HG02852 (cell line): ENCODE results near the gene GDPD4.

Source experiments
- ATAC-seq: cut with Tn5 transposase; IDR thresholded peaks from one replicate; pipeline ENCODE4 v1.9.1; 2021; ENCODE audit warnings: mild to moderate bottlenecking, moderate library complexity; ENCODE audit not compliant: unreplicated experiment

The GDPD4 gene

DNA sequence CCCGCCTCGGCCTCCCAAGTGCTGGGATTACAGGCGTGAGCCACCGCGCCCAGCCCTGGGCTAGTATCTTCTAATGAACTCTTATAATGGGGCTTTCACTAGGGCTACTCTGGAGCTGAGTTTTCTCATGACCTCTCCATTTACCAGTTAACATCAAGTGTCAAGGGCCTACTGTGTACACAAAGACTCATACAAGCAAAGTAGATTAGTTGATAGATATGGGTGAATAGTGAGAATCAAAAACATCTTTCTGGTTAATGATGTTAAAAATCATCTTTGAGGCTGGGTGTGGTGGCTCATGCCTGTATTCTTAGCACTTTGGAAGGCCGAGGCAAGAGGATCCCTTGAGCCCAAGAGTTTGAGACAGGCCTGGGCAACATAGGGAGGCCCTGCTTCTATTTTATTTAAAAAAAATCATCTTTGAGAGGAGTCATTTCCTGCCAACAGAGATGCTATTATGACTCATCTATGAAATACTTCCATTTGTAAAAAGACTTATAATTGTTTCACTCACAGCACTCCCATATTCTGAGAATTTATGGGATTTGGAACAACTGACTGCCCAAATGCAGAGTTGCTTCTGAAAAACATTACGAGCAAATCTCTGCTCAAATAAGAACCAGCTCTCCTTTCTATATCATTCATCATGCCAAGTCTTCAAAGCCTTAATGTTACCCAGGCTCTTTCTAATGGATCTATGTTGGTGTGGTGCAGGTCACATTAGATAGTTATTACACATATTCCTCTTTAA lies 57.0 kb downstream of the GDPD4 start:
- ATAC-seq = no peak

DNA sequence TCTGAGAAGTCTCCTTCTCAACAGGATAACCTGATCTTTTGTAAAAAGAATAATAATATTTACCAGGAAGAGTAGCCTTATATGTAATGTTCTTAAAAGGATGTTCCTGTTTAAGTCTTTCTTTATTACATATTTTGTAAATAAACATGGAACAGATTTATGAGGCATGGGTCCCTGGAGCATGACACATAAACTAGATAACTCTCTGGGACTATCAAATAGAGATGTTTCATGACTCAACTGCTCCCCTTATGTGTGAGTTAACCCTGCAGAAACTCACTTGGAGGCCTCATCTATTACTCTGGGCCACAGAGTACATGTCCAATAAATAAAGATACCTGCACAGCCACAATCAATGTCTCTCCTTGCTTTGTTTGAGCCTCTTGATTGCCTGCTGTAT lies 64.6 kb downstream of the GDPD4 start:
- no peak for ATAC-seq

GRCh38 chr11:77233011-77233410 lies 68.5 kb downstream of the GDPD4 start:
- ATAC-seq = no peak

GRCh38 chr11:77232242-77232641 lies 69.2 kb downstream of the GDPD4 start:
- ATAC-seq = no peak

DNA sequence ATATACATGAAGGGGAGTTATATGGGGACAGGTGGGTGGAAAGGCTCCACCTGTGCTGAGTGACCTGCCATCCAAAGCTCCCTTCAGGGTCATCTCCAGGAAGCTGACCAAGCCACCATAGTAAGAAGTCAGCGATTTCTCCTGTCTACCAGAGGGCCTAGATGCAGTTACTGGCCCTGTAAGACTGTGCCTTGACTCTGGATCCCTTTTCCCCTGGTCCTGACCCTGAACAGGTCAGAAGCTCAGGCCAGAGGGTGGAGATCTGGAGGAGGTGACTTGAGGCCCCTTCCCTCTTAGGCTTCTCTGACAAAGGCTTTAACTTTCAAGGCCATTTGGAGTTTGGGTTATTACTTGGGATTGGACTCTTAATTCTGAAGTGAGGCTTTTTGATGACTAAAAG lies 69.7 kb downstream of the GDPD4 start:
- no peak for ATAC-seq

GRCh38 chr11:77230878-77231605 lies 70.4 kb downstream of the GDPD4 start:
- no peak for ATAC-seq

- no peak for ATAC-seq
Measured at GRCh38 chr11:77223797-77224196, 77.7 kb downstream of the GDPD4 start.

GRCh38 chr11:77217156-77217555 lies 84.3 kb downstream of the GDPD4 start:
- no peak for ATAC-seq

- no peak for ATAC-seq
Measured at GRCh38 chr11:77215106-77215505, 86.4 kb downstream of the GDPD4 start.

DNA sequence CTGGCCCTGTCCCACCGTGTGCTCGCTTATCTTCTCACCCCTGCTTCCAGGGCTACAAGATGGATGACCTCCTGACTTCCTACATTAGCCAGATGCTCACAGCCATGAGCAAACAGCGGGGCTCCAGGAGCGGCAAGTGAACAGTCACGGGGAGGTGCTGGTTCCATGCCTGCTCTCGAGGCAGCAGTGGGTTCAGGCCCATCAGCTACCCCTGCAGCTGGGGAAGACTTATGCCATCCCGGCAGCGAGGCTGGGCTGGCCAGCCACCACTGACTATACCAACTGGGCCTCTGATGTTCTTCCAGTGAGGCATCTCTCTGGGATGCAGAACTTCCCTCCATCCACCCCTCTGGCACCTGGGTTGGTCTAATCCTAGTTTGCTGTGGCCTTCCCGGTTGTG lies 86.9 kb downstream of the GDPD4 start:
- no peak for ATAC-seq

DNA sequence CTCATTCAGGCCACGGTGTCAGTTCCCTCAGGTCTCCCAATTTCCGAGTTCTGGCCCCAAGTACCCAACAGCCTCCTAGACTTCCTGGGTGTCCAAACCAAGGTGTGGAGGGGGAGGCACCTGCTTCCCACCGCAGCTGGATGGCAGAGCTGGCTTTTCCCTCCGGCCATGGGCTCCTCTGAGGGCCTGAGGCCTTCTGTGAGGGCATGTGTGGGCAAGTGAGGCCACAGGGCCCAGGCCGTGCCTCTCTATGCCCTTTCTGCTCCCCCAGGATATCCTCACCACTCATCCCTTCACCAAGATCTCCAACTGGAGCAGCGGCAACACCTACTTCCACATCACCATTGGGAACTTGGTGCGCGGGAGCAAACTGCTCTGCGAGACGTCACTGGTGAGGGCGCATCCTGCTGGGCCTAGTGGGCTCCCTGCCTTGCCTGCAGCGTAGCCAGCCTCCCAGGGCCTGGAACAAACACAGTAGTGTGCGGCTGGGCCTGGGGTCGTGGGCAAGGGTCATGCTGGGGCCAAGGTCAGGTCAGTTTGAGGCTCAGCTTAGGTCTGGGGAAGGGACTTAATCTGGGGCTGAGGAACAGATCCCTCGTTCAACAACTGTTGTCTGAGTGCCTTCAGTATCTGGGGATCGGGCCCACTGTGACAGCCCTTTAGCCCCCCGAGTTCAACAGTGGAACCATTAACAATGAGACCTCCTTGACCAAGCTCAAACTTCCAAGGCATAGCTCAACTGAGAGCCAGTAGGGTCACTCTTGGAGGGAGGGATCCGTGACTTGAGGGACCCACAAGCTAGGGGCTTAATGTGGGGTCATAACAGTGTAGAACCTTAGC lies 87.7 kb downstream of the GDPD4 start:
- no peak for ATAC-seq

- ATAC-seq = no peak
Measured at GRCh38 chr11:77213029-77213579, 88.4 kb downstream of the GDPD4 start.

DNA sequence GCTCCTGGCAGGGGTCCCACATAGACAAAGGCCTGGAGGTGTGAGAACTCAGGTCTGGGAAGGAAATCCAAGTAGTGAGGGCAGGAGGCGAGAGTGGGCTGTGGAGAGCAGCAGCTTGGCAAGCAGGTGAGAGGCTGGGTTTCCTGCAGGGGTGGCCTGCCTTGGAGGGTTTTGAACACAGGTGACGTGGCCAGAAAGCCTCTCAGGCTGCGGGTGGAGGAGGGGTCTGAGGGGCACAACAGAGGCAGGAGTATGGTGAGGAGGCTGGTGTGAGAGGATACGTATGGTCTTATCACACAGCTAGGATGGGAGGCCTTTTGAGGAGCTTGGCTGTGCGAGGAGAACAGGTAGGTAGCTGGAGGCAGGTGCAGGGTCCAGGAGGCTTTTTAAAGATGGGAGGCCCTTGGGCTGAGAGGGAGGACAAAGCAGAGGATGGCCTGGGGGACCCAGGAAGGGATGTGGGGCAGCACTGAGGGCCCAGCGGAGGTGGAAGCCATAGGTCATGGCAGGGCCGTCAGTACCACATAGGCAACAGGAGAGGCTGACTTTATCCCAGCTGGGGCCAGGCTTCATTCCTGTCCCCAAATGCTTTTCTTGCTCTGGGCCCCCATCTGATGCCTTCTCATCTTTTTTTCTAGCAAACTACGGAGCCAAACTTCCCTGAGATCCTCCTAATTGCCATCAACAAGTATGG lies 89.0 kb downstream of the GDPD4 start:
- ATAC-seq = no peak

GRCh38 chr11:77211594-77212251 lies 89.8 kb downstream of the GDPD4 start:
- no peak for ATAC-seq

DNA sequence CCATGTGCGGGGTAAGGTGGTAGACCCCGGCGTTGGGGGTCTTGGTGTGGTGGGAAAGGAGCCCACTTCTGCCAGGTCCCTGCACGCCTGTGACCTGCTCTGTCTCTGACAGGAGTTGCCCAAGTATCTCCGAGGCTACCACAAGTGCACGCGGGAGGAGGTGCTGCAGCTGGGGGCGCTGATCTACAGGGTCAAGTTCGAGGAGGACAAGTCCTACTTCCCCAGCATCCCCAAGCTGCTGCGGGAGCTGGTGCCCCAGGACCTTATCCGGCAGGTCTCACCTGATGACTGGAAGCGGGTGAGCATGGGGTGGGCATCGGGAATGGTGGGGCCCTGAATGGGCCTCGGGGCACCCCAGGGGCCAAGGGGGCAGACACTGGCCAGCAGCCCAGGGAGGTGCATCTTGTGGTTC lies 90.4 kb downstream of the GDPD4 start:
- no peak for ATAC-seq

- ATAC-seq = no peak
Measured at GRCh38 chr11:77209663-77210062, 91.8 kb downstream of the GDPD4 start.

DNA sequence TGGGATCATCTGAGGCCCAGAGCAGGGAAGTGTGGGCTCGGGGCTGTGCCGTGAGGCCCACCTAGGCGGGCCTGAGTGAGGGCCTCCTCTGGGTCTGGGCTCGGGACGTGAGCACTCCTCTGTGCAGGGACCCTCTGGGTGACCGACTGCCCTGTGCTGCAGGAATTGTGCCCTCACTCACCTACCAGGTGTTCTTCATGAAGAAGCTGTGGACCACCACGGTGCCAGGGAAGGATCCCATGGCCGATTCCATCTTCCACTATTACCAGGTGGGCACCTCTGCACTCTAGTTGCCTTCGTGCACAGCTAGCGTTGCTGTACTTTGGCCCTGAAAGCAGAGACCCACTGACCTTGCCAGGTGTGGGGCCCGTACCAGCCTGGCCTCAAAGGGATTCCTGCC lies 93.0 kb downstream of the GDPD4 start:
- ATAC-seq = no peak

- no peak for ATAC-seq
Measured at GRCh38 chr11:77207618-77208313, 93.7 kb downstream of the GDPD4 start.

- no peak for ATAC-seq
Measured at GRCh38 chr11:77207019-77207485, 94.4 kb downstream of the GDPD4 start.
